Measurements from ENCODE around the gene RGS7.

The RGS7 gene

DNA sequence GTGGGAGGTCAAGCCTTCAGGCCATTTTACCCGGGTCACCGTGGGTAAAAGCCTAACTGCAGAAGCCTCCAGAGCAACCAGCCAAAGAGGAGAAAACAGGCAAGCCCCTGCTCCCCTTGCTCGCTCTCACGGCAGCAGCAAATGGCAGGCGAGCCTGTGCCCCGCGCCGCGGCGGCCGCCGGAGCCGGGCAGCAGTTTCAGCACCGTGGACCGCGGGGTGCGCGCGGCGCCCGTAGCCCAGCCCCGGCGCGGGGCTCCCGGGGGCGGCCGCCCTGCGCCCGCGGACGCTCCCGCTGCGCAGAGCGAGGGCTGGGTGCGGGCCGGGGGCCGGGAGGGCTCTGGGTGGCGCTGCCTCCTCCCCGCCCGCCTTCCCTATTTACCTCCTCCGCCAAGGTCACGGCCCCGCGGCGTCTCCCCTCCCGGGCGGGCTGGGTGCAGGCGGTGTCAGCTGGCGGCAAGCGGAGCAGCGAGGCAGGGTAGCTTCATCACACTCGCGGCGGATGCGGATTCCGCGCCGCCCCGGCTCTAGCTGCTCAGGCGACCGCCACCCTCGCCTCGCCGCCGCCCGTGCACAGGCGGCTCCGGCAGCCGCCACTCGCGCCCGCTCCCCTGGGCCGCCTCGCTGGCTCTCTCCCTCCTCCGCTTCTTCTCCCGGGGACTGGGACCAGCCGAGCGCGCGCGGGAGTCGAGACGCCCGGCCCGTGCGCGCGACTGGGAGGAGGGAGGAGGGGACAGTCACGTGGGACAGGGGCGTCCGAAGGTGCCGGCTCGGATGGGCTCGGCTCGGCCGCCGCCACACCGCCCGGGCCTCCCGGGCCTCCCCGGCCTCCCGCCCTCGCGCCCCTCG, at the start of gene RGS7:
TSS of gene RGS7 (minus strand) at position 687 of the 847 bp plus-strand sequence.
- DNase-seq, result no peak

DNA sequence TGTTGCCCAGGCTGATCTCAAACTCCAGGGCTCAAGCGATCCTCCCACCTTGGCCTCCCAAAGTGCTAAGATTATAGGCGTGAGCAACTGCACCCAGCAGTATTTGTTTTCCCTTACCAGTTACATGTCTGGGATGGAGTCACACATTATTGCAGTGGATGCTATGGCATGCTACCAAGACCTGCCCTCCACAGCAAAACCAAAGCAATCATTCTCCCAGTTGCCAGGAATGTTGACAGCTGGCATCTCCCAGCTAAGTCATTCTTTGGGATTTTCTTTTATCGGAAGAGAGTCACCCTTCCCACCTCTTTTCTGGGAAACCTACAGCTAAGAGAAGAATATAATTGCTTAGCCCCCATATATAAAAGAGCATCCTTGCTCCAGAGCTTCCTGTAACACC, 49.4 kb upstream of the RGS7 start:
- DNase-seq, result no peak

DNA sequence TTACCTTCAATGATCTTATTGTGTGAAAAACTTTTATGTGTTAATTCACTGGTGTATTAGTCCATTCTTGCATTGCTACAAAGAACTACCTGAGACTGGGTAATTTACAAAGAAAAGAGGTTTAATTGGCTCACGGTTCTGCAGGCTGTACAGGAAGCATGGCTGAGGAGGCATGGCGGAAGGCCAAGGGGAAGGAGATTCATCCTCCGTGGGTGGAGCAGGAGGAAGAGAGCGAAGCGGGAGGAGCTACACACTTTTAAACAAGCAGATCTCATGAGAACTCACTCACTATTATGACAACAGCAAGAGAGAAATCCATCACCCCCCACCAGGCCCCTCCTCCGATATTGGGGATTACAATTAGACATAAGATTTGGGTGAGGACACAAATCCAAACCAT, 44.2 kb upstream of the RGS7 start:
- no peak for DNase-seq

DNA sequence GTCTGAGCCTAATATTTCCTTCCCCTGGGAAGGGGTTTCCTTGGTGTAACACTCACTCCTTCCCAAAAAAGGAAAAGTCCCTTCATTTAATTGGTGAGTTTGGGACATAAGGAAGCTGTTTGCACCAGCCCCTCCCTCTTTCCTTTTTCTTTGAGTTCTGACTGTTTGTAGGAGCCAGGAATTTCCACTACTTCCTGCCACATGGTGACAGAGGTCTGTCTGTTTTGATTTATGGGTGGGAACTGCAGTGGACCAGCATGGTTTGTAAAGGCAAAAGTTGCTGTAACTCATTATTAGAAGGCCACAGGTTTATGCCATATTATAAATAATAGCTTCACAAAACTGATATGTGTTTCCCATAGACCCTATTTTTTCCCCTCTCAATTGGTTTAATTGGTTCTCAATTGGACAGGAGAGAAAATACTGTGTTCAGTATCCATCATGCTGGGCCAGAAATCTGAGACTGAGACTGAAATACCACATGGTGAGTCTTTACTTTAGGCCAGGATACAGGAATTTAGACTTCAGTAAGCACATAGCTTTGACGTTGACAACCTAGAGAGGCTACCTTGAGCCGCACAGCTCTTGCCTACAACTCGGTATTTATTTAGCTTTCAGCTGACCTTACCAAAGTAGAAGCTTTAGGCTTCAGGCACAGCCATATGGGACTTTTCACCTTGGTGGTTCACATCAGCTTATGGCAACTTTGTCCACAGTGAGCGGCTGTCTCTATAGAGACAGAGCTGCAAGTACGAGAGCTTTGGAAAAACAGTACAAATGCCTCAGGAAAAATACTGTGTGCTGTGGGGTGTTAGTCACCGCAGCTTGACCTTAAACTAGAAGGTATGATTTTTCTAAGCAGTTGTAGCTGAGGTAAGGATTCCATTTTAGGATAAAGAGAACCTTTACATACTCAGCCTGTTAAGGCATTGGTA, 40.0 kb upstream of the RGS7 start:
- DNase-seq, result no peak

DNA sequence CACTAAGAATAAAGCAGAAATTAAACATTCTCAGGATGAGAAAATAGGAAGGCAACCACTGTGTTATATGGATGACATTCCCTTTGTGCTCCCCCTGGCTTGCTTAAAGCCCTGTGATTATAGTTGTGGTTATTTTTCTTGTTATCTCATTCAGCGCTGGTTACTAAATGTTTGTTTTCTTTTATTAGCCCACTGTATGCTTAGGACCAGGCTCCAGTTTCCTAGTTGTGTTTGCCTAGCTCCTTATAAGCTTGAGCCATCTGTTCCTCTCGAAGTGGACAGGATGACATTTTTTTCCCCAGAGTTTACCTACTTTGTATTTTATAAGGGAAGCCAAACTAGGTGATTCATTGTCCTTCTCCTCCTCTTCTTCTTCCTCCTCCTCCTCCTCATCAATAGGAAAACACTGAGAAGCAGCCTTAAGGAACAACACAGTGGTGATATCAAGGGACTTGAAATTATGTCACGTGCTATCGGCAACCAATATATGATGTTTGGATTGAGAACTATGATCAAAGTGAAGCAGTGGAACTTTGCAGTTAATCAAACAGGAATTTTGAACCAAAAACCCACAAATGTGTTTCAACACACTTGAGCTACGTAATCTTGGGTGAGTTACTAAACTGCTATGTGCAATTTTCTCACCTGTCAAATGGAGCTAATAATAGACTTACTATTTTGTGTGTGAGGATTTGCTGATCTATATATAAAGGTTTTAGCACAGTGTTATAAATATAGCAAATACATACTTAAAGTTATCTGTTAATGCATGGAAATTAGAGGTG, 35.1 kb upstream of the RGS7 start:
- DNase-seq, result no peak

DNA sequence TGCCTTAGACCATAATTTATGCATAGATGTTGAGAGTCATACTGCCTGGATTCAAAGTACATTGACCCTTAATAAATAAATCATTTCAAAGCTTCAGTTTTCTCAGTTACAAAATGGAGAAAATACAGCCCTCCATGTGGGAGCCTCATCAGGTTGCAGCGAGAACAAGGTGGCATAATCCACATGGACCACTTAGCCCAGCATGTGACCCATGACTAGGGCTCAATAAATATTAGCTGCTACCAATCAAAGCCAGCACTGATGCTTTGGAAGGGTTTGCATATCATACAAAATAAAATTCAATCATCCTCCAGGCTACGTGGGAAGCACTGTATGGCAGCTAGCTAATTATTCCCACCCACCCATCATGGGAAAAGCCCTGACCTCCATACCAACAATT, 33.5 kb upstream of the RGS7 start:
- no peak for DNase-seq

DNA sequence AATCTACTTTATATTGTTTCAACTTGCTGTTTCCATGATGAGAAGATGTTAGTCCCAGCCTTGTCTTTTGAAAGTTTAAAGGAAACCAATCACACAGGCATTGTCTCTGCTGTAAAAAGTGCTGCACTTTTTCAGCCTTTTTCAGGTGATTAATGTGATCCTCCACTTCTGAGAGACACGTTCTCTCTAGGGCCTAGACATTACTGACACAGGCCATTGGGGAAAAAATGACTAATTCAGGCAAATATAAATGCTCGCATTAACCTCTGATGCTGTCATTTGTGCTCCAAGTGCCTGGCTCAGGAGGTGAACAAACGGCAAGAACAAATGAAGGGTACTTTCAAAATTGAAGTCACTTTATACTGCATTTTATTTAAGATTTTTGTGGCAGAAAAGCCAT, 32.4 kb upstream of the RGS7 start:
- DNase-seq, result no peak

DNA sequence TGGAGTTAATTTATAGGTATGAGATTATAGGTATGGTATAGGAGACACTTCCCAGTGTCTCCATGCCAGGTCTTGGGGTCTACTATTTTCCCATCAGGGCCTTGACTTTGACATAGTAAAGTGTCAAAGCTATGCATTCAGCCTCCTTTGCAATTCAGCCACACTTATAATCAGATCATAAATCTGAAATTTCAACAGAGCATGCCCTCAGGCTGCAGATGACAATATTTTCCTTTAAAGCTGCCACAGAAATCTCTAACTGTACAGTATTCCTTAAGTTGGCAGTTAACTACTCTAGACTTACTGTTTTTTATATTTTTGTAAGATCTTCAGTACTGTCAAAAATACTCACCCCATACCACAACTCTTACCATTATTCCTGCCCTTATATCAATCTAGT, 30.2 kb upstream of the RGS7 start:
- no peak for DNase-seq

DNA sequence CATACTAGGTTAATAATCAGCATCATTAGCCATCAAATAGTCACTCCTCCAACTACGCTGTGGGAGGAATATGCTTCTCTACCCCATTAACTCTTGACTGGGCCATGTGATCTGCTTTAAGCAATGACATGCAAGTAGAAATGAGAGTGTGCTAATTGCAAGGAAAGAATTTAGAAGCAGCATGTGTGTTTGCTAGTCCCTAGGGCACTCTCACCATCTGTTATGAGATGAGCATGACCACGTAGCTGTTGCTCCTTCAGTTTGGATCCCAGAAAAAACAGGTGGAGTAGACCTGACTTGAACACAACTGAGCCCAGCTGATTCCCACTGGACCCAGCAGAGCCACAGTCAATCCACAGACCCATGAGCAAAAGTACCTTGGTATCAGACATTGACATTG, 19.7 kb upstream of the RGS7 start:
- DNase-seq, result no peak

DNA sequence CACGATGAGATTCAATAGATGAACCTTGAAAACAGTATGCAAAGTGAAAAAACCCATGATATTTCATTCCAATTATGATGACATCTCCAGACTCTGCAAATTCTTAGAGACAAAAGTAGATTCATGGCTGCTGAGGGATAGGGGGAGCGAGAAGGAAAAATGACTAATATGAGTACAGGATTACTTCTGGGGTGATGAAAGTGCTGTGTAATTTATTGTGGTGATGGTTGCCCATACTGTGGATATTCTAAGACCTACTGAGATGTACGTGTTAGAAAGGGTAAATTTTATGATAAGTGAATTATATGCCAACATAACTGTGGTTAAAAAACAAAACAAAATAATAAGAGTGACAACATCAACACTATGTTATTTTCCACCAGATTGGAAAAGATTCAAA, 18.9 kb upstream of the RGS7 start:
- no peak for DNase-seq

DNA sequence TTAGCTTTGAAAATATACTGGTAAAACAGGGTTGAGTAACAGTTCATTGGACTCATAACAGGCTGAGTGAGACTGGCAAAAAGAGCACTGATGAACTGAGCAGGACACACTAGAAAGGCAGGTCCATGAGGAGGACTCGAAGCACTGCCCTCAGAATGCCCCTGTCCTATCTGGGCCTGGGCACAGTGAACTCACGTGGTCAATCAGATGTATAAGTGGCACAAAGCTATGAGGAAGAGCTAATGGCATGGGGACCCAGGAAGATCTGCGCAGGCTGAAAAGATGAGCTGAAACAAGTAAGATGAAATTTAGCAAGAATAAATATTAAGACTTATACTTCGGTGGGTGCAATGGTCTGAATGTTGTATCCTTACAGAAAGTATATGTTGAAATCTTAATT, 9.2 kb upstream of the RGS7 start:
- DNase-seq, result no peak

DNA sequence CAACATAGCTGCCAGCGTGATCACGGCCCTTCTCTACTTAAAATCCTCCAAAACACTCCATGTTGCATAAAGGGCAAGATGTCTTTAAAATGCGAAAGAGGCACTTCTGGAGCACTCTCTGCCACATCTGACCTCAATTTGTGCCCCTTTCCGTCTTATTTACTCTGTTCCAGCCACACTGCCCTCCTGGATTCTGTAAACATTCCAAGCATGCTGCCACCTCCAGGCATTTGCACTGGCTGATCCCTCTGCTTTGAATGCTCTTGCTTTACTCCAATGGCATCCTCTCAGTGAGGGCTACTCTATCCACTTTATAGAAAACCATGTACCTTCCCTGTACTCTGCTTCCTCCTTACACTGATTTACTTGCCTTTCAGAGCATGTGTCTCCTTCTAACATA, 5.3 kb upstream of the RGS7 start:
- DNase-seq, result no peak

DNA sequence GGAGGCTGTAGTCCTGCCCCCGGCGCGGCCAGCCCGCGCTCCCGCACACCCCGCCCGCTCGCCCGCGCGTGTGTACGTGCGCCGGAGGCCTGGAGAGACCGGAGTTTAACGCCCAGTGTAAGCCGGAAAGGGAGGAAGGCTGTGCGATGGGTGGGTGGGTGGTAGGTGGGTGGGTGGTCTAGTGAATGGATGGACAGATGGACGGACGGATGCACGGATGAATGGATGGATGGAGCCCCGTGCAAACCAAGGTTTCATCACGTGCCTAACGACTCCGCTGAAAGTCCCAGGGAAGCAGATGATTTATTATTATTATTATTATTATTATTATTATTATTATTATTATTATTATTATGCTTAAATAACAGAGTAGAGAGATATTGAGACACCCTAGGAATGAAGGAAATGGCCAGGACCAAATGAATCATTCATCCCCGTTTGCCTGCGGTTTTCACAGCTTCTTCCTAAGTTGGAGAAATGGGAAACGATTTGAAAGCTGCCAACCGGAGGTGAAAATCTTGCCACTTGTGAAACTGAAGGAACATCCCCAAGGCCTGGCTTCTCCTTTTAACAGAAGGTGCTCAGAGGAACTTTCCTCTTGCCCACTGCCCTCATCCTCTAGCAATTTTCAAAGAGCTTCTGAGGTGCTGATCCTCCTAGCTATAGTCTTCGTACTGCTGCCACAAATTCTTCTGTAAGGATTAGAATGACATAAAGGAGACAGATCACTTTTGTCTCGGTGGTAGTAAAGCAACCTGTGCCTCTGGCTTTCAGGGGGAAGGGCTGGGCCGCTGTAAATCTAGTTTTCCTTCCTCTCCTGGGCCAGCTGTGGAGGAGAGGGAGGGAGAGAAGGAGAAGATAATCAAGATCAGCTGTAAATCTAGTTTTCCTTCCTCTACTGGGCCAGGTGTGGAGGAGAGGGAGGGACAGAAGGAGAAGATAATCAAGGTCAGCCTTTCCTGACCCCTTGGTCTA, 648 bp upstream of the RGS7 start:
- DNase-seq, result no peak

DNA sequence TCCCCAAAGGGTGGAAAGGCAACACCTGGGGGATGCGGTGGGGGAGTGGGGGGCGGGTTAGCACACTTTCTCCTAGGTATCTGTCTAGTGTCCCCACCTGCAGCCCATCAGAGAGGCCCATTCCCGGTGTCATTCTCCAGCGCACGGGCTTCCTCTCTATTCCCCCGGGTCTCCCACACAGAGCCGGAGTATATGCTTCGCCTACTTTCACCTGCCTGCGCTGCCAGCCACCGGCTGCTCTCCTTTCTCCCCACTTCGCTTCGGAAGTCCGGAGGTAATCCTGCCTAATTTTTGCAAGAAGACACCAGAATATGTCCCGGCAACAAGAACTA, 852 bp downstream of the RGS7 start:
- DNase-seq, result no peak

DNA sequence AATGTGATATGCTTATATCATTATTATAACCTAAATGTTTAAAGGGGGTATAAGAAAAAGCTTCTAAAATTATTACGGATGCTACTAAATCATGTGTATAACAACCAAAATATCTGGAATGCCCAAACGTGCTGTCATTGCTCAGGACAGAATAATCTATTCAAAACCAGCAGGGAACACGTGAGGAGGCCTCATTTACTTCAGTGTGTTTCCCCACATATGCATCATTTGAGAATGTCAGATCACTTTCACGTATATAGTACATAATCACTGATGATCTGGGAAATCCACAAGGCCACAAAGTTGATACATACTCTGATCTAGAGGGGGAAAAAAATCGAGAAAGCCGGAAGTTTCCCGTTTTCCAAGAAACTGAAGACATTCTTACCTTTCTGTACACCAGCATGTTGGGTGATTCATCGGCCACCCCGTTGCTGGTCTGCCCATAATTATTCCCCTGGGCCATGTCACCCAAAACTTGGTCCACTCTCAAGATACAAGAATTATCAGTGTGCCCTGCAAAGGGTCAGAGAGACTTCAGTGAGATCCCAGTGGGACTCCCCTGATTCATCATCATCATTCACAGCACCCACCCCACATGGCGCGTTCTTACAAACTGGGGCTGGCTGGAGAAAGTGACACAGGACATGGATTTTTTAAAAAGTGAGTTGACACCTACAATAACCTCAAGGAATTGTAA, 1.5 kb downstream of the RGS7 start:
- DNase-seq, result no peak

DNA sequence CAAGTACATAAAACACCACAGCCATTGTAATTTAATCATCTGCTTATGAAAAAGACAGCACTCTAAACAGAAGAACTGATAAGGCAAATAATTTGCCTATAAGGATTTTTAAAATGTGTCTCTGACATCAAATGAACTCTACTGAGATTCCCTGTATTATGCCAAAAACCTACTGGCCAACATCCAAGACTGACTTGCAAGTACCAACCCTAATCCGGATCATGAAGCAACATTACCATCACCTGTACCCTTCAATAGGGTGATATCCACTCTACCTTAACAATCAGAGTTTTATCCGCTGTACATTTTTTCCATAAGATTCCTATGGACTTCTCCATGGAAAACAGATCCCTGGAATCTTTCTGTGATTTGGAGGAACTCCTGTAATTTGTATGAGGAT, 4.6 kb downstream of the RGS7 start:
- no peak for DNase-seq

DNA sequence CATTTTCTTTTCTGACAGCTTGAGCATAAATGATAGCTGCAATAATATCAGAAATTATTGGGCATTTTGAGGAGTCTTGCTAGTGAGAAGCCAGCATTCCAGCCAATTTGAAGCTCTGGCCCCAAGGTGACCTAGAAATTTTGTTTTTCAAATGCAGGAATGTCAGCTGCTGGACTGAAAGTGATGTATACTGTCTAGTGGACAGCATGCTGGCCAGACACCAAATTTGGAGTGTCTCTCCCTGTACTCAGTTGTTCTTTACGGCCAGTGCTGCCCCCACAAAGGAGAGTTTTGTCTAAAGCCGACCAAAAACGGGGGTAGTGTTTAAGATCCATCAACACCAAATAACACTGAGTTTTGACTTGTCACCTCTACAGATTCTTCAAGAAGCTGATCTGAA, 5.2 kb downstream of the RGS7 start:
- DNase-seq, result no peak

DNA sequence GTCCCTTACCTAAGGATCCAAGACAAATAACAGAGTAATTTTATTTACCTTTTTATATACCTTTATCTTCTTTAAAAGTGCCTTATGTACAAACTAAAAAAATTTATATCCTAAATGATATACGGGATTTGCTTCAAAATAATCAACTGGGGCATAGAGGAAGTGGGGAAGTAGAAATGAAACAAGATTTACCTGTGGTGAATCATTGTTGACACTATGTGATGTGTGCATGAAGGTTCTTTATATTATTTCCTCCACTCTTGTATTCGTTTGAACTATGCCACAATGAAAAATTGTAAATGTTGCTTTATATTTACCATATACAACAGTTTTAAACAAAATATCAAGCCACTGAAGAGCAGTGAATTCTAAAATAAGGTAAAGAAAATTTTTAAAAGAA, 13.0 kb downstream of the RGS7 start:
- DNase-seq, result no peak

DNA sequence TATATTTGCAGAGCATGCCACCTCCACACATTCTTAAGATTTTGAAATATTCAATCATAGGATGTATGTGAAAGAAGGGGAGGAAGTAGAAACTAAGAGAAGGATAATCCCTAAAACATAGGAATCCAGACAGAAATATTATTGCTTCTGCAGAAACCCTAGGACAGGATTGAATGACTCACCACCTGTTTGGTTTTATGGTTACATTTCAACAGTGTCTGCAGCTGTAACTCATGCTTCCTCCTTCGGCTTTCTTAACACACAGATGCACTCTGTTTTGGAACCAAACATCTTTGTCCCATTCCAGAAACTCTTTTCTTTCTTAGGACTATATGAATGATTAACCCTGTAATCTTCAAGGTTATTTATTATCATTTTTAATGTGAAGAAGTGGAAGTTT, 20.7 kb downstream of the RGS7 start:
- no peak for DNase-seq

DNA sequence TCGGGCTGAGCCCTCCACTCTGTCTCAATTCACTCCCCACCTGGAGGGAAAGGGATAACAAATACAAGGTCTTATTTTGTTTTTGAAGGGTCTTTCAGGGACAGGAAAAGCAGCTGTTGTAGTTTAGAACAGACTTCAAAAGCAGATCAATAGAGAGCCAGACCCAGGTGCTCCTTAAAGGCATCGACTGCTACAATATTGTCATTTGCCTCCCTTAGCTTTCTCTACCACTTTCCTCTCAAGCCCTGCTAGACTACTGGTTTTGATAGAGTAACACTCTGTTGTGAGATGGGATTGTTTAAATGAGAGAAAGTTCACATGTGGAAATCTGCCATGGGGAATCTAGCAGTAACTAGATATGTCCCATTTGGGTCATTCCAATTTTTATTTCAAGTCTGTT, 24.0 kb downstream of the RGS7 start:
- no peak for DNase-seq

DNA sequence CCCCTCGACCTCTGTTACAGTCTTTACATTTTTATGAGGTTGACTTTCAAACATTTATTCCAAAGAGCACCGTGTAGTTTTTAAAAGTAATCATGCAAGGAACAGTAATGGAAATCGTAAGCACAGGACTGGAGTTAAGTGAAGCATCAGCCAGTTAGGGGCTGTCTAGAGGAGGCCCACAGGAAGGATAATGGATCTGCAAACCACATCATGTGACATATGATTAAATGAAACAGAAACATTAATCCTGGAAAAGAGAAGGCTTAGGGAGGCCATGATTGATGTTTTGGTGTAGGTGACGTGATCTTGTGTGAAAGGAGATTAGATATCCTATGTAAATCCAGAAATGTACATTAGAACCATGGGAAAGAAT, 25.0 kb downstream of the RGS7 start:
- no peak for DNase-seq
